NCI-H446 (cell line): ENCODE data around the gene AP1M1.
A peak's percentile ranks its signal among the peaks of the same experiment; 100 is the strongest.

Experiments used
- DNase-seq, 2 experiments: peaks; one replicate each; lab custom pipeline; 2025; lab: John Stamatoyannopoulos, UW

Gene AP1M1

DNA sequence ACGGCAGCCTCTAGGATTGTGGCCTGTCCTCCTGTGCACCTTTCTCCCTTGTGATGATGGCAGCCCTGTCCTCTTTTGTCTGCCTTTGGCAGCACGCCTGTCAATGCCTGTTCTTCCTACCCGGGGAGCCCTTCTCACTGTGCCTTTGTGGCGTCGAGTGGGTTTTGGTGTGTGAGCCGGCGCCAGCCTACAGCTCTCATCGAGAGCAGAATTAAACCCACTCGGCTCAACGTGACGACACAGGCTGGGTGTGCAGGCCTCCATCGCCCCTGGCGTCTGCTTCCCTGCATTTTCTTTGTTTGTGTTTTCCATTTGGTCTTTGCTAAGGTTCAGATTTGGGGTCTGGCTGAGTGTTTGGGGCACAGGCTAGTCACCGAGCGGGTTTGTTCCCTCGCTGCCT is 34.4 kb downstream of the AP1M1 start:
- no peak for DNase-seq

DNA sequence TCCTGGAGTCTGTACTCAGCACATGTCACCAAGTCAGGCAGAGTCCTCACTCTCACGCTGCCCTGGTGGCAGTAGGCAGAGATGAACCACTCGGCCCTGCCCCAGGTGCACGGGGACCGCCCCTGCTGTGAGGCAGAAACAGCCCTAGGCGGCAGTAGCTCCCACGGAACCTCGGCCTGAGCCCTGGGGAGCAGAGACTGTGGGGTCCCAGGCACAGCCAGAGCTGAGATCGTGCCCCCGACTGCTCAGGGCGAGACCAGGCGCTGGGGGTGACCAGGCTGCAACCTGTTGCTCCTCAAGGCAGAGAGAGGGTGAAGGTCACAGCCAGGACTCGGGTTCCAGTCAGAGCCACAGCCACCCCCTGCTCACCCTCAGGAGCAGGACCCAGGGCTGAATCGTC is 34.9 kb downstream of the AP1M1 start:
- no peak for DNase-seq

DNA sequence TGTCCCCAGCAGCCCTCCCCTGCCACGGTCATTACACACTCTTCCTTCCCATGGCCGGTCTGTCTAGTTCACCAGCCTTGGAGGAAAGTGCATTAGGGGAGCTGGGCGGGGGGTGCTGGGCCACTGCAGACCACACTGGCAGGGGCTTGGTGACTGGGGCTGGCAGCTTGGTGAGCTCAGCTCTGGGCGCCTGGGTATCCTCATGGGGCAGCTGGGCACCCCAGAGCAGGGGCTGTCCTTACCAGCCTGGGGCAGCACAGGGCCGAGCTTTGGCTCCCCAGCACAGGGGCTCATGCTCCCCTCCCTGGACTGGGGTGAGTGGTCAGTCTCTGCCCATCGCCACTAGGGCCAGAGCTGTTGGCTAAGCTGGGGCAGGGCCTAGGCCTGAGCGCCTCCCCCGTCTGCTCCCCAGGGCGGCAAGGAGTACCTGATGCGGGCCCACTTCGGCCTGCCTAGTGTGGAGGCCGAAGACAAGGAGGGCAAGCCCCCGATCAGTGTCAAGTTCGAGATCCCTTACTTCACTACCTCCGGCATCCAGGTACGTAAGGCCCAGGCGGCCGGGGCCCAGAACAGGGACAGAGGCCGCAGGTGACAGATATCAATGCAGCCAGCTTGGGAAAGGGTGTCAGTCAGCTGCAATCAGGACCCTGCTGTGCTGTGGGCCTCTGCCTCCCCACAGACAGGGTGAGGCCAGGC is 35.5 kb downstream of the AP1M1 start:
- DNase-seq: no peak

DNA sequence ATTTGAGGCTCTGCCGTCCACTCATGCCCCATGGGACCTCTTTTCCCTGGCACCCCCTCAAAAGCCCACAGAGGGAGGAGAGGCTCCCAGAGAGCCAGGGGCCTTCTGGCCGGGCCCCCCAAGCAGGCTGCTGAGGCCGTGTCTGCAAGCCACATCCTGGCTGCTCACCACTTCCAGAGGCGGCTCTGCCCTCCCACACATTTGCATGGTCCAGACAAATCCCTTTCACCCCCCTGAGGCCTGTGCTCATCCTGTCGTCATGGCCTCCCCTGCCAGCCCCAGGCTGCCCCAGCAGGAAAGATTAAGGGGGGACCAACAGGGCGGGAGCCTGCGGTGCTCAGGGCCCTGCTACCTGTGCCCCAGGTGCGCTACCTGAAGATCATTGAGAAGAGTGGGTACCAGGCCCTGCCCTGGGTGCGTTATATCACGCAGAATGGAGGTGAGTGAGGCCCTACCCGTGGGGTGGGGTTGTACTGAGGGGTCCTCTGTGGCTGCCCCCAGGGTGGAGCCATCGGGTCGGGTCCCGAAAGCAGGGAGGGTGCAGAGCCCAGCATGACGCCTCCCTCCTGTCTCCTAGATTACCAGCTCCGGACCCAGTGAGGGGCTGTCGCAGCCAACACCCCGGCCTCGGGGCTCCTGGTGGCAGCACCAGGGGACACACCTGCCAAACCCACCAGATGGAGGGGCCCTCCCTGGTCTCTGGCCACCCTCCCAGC is 36.3 kb downstream of the AP1M1 start:
- no peak for DNase-seq

DNA sequence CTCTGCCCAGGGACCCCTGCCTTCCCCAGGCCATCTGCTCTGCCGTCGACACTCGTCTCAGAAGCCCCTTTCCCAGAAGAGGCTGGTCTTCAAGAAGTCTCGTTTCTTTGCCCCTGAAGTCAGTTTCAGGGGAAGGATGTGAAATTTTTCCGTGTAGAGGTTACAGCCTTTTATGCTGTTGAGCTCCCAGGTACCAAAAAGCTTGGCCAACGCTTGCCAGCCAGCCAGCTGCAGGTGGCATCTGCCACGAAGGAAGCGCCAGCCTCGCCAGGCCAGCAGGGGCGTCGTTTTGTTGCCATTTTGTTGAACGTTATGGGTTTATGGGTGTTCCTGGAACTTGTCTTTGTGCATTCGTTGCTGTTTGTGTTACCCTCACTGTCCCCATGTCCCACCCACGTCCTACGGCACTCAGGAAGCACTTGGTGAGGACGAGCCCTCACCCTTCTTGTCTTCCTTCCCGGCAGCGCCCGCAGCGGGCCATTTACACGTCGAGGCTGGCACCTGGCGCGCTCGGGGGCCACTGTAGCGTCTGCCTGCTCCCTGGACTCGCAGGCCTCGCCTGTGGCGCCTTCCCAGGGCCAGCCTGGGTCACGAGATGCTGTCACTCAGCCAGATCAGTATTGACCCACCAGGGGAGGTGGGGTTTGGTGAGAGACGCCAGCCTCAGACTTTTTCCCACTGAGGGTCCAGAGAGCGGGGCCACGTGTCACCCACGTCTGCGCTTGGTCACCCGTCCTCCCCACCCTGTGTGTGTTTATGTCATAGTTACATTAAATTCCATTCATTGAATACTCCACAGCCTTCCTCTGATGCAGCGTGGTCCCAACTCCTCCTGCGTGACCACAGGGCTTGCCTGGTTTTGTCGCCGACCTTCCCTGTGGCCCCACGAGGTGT is 37.1 kb downstream of the AP1M1 start:
- no peak for DNase-seq

DNA sequence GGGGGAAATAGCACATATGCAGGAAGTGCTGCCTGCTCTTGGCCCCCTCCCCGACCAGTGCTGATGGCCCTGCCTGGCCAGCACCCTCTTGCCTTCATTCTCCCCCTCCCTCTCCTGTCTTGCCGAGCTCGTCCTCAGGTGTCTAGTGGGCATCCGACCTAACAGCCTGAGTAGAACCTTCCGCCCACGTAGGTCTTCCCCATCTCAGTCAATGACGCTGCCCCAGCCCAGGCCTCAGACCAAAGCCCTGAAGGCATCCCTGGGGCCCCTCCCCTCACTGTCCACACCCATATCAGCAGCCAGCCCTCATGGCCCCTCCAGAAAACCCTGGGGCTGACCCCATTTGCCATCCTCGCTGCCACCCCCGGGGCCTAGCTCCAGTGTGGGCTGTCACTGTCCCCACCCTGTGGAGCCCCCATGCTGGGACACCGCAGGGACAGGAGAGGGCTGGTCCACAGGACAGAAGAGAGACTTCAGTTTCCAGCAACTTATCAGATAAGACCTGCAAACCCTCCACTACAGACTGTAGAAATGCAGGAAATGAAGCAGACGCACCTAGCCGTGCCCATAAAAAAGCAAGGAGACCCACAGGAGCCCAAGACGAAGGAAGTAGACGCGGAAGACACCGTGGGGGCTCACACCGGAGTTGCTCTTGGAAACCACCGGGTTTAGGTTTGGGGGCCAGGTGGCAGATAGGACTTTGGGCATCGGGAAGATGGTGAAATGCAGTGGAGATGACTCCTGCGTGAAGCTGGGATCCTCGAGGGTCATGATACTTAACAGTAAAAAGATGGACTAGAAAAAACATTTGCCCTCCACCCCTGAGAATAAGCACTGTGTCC is 38.3 kb downstream of the AP1M1 start:
- no peak for DNase-seq

DNA sequence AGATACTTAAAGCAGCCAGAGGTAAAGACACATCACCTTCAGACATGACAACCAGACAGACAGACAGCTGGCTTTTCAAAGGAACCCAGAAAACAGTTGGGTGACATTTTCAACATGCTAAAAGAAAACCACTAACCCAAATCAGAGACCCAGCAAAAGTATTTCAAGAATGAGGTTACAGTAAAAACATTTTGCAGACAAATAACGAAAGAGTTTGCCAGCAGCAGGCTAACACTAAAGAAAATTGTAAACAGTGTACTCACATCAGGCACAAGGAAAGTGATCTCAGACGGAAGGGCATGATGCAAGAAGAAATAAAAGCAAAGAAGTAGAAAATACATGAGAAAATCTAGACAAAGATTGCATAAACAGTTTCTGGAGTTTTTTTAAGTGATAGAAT is 46.4 kb downstream of the AP1M1 start:
- DNase-seq: no peak

DNA sequence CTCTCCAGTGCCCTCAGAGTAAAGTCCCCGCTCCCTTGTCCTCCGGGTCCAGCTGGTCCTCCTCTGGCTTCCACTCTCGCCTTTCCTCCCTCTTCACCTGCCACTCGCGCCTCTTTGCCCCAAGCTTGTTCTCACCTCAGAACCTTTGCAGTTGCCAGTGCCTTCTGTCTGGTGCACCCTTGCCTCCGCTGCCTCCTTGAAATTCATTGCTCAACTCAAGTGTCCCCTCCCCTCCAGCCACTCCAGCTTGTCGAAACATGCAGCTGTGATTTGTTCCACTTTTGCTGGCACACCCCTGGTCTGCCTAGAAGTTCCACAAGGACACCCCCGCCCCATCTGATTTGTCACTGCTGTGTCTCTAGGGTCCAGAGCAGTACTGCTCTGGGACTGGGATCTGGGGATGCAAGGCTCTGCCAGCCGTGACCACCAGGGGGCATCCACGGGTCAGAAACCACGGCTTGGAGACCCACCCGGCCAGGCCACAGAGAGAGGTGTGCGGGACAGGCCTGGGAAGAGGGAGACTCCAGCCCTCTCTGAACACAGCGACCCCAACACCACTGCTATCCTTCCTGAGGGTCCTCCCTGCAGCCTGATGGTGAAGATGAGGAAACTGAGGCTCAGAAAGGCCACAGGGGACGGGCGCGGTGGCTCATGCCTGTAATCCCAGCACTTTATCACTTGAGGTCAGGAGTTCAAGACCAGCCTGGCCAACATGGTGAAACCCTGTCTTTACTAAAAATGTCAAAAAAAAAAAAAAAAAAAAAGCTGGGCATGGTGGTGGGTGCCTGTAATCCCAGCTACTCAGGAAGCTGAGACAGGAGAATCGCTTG is 49.9 kb downstream of the AP1M1 start:
- peak; percentile 55 to 76 for DNase-seq

DNA sequence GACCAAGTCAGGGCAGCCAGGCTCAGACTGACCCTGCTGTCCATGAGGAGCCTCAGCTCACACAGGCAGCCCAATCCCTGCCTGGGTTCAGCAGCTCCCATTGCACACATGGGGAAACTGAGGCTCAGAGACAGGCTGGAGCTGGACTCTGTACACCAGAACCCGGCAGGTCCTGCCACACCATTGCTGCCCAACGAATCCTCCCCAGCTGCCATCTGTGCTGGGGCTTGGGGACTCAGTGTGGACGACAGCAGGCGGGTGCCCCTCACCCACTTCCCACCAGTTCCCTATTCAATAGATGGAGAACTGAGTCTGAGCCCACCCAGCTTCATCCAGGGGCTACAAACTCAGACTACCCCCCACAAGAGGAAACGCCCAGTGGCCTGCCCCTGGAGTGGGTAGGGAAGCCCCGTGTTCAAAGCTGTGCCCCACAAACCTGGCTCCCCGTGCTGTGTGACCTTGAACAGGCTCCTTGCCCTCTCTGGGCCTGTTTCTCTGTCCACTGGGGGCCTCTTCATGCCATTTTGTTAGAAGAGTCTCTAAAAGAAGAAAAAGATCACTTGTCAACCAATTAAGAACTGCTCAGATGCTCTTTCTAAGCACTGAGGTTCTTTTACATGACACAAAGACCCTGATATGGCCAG is 50.8 kb downstream of the AP1M1 start:
- no peak for DNase-seq

DNA sequence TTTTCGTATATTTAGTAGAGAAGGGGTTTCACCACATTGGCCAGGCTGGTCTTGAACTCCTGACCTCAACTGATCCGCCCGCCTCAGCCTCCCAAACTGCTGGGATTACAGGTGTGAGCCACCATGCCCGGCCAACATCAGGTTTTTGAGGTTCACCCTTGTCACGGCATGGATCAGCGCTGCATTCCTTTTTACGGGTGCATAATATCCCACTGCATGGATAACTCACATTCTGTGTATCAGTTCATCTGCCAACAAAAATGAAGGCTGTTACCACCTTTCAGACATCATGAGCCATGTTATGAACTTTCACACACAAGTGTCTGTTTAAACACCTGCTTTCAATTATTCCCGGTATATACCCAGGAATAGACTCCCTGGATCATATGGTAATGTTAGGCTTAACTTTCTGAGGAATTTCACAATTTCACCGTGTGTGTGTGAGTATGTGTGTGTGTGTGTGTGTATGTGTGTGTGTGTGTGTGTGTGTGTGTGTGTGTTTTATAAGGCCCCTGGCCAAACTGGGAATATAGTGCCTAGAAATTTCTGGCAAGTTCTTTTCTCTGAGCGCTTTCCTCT is 52.2 kb downstream of the AP1M1 start:
- no peak for DNase-seq

DNA sequence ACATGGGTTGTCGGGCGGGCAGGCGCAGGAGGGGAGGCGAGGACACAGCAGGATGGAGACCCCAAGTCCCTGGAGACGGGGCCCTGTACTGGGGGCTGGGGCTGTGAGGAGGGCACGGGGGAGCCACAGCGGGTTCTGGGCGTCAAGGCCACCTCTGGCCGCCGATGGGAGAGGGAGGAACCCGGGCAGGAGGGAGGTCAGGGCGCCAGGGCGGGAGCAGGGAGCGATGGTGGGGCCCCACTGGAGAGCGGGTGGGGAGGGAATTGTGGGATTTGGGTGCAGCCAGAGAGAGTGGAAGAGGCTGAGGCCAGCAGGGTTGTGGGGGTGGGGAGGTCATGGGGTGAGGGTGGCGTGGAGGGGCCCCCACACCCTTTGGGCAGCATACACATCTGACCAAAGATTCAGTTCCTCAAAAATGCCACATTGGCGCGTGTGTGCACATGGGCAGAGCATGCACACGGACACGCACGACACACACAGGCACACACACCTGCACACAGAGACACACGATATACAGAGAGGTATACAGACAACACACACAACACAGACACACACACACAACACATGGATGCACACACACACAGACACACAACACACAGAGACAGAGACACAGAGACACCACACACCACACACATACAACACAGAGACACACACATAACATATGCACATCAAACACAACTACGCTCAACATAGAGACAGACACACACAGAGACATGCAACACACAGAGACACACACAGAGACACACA is 54.9 kb downstream of the AP1M1 start:
- DNase-seq: no peak

DNA sequence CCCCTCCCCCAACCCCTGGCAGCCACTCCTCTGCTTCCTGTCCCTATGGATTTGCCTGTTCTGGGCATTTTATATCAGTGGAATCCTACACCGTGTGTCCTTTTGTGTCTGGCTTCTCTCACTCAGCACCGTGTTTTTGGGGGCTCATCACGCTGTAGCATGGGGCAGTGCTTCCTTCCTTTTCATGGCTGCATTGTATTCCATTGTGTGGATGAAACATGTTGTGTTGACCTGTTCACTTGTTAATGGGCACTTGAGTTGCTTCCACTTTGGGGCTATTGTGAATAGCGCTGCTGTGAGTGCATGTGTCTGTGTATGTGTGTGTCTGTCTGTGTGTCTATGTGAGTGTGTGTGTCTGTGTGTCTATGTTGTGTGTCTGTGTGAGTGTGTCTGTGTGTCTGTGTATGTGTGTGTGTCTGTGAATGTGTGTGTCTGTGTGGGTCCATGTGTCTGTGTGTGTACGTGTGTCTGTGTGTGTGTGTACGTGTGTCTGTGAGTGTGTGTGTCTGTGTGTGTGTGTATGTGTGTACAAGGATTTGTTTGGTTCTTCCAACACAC is 57.2 kb downstream of the AP1M1 start:
- DNase-seq: no peak

DNA sequence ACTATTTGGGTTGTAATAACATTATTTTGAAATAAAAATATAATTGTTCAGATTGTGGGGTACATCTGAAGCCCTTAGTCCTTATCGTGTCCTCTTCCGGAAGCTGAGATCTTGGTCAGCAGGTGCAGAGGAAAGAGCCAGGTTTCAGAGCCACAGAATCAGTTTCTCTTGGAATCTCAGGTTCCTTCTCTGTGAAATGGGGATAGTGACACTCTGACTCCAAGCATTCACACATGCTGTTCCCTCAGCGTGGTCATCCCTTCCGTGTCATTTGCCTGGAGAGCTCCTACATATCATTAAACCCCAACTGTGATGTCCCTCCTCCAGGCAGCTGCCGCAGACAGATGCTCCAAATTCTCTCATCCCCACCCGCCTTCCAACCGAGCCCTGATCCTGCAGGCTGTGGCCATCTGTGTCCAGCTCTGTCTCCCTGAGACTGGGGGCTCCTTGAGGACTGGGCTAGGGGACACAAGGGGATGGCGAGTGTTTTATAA is 59.8 kb downstream of the AP1M1 start:
- no peak for DNase-seq

DNA sequence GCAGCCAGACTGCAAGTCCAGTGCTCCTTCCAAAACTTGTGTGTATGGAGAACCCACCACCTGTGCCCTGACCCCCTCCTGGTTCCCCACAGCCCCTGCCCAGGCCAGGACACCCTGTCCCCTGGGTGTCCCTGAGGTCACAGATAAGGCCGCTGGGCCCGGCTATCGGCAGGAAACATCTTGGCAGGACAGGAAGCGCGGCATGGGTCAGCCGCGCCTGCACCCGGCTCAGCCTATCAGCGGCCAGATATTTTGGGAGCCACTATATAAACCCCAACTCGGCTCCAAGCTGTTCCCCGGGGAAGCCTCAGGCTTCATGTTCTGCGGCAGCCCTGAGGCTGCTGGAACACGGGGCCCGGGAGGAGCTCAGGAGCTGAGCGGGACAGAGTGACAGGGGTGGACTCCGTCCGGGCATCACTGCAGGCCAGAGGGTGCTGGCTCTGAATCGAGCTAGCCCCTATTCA is 60.8 kb downstream of the AP1M1 start:
- DNase-seq: no peak

DNA sequence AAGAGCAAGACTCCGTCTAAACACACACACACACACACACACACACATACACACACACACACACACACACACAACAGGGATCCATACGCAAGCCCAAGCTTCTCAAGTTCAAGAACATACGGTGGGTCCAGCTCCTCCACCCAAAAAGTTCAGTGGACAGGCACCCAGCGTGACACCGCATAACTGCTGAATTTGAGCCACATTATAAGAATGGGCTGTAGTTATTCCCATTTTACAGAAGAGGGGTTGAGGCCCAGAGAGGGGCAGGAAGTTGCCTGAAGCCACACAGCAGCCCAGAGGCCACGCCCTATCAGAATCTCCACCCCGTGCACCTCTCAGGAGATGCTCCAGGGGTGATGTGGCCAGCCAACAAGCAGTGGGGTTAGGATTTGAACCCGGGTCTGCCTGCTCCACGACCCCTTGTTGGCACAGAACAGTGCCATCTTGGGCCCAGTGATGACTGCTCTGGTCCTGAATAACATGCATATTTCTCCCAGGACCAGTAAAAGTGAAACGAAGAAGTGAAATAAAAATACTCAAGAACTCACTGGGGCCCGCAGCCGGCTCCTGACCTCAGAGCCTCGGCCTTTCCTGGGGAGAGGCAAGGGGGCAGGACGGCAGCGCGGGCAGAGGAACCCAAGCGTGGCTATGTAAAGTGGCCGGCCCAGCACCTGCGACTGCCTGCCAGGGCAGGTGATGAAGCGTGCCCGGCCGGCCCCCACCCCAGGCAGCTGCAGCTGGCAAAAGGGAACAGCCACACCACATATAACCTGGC is 61.9 kb downstream of the AP1M1 start:
- DNase-seq: no peak

DNA sequence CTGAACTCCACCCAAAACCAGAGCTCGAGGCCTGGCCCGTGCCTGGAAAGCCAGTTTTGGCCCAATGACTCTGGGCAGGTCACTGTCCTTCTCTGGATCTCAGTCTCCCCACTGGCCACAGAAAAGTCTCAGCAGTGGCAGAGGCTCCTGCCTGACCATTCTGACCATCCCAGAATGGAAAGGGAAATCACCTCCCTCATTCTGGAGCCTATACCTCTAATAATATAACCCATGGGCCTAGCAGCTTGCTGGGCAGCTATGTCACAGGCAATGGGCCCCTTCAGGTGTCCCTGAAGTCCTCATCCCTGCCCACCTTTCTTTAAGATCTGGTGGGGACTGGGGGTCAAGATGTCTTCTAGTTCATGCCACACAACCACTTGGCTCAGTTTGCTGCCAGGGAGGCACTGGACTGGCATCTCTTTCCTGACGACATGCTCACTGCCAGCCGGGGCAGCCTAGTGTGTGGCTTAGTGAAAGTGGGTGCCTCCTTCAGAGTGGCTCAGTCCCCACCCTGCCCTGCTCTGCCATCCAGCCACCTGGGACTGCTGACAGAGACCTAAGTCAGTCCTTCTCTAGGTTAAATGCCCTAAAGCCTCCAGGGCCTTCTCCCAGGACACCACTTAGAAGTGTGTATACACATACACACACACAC is 62.6 kb downstream of the AP1M1 start:
- no peak for DNase-seq

DNA sequence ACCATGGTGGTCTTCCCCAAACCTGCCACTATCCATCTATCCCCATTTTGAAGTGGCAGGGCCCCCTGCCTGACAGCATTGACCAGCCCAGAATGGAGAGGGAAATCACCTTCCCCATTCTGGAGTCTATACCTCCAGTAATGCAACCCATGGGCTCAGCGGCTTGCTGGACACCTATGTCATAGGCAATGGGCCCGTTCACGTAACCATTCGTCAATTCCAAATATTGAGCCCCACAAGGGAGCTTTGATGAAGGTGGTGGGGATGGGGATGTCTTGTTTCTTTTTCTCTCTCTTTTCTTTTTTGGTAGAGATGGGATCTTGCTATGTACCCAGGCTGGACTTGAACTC is 63.1 kb downstream of the AP1M1 start:
- DNase-seq: no peak
